ENCODE data around the gene RAB15.
A peak's percentile ranks its signal among the peaks of the same experiment; 100 is the strongest.

The RAB15 gene

GRCh38 chr14:64968167-64968566, 4.0 kb downstream of the RAB15 start:
- no peak overlapping the region for H4K91ac ChIP-seq (ENCODE audit: low read length)
- H3K4me1 ChIP-seq (ENCODE audit: control insufficient read depth, insufficient read depth, low read depth, low read length): peaks cover 45% of the 10 kb centered on the region
- H4K8ac ChIP-seq (ENCODE audit: low read length): no peak overlapping the region
- H3K23ac ChIP-seq (ENCODE audit: low read length in 2 of 2): no peak overlapping the region
- H3K4me2 ChIP-seq (ENCODE audit: low read length, poor library complexity, severe bottlenecking): no peak overlapping the region
- no peak overlapping the region for H3K9ac ChIP-seq (ENCODE audit: low read length)
- no peak overlapping the region for H2BK15ac ChIP-seq (ENCODE audit: low read depth, poor library complexity, severe bottlenecking)
- H3K4ac ChIP-seq (ENCODE audit: low read depth in 1 of 2, low read length in 2 of 2): no peak overlapping the region
- H3K18ac ChIP-seq (ENCODE audit: low read depth in 1 of 2, low read length in 2 of 2): no peak overlapping the region
- no peak overlapping the region for H2AFZ ChIP-seq (ENCODE audit: low read depth, low read length)
- H2AK5ac ChIP-seq (ENCODE audit: low read length, severe bottlenecking): peak overlapping the region; percentile 63
- WGBS: 82% methylated on average over 7 of the region's 7 CpGs
- H3K27me3 ChIP-seq (ENCODE audit: control insufficient read depth in 1 of 2, insufficient read depth in 1 of 2, low read length in 2 of 2): peaks cover 0 to 7% of the 10 kb centered on the region in 2 experiments
- H3K27ac ChIP-seq (ENCODE audit: low read length, poor library complexity, severe bottlenecking): peak overlapping the region; percentile 82
- no peak for DNase-seq
- no peak overlapping the region for H3K14ac ChIP-seq (ENCODE audit: low read length in 2 of 2)
- H3K4me3 ChIP-seq (ENCODE audit: insufficient read depth in 1 of 2, low read depth in 1 of 2, low read length in 2 of 2): no peak overlapping the region
- no peaks in the 10 kb centered on the region for H3K9me3 ChIP-seq (ENCODE audit: control insufficient read depth, low read length)
- H3K36me3 ChIP-seq (ENCODE audit: control insufficient read depth in 1 of 2, insufficient read depth in 2 of 2, low read depth in 1 of 2, low read length in 2 of 2): peaks cover 0 to 22% of the 10 kb centered on the region in 2 experiments
- no peak overlapping the region for H2BK120ac ChIP-seq (ENCODE audit: low read depth, low read length)
- H2BK5ac ChIP-seq (ENCODE audit: low read depth, low read length, poor library complexity, severe bottlenecking): no peak overlapping the region
- peaks cover 5% of the 10 kb centered on the region for H3K79me1 ChIP-seq (replicated peaks; ENCODE audit: low read length, poor library complexity, severe bottlenecking)
- no peak overlapping the region for H2BK12ac ChIP-seq (ENCODE audit: low read length in 2 of 2)

- Histone ChIP-seq H2BK12ac (ENCODE audit: low read length in 2 of 2) (no peak overlapping the region), H3K4ac (ENCODE audit: low read depth in 1 of 2, low read length in 2 of 2) (no peak overlapping the region), H3K79me1 (replicated peaks; ENCODE audit: low read length, poor library complexity, severe bottlenecking) (peaks cover 7% of the 10 kb centered on the region), H2AFZ (ENCODE audit: low read depth, low read length) (no peak overlapping the region), H3K9ac (ENCODE audit: low read length) (no peak overlapping the region), H3K4me3 (ENCODE audit: insufficient read depth in 1 of 2, low read depth in 1 of 2, low read length in 2 of 2) (no peak overlapping the region), H3K27me3 (ENCODE audit: control insufficient read depth in 1 of 2, insufficient read depth in 1 of 2, low read length in 2 of 2) (peaks cover 0 to 7% of the 10 kb centered on the region in 2 experiments), H4K91ac (ENCODE audit: low read length) (no peak overlapping the region), H2BK5ac (ENCODE audit: low read depth, low read length, poor library complexity, severe bottlenecking) (no peak overlapping the region), H3K9me3 (ENCODE audit: control insufficient read depth, low read length) (no peaks in the 10 kb centered on the region), H3K23ac (ENCODE audit: low read length in 2 of 2) (no peak overlapping the region), H3K18ac (ENCODE audit: low read depth in 1 of 2, low read length in 2 of 2) (no peak overlapping the region), H2BK15ac (ENCODE audit: low read depth, poor library complexity, severe bottlenecking) (no peak overlapping the region), H3K4me2 (ENCODE audit: low read length, poor library complexity, severe bottlenecking) (no peak overlapping the region), H4K8ac (ENCODE audit: low read length) (no peak overlapping the region), H3K27ac (ENCODE audit: low read length, poor library complexity, severe bottlenecking) (no peak overlapping the region), H3K14ac (ENCODE audit: low read length in 2 of 2) (no peak overlapping the region), H3K36me3 (ENCODE audit: control insufficient read depth in 1 of 2, insufficient read depth in 2 of 2, low read depth in 1 of 2, low read length in 2 of 2) (peaks cover 0 to 23% of the 10 kb centered on the region in 2 experiments), H2BK120ac (ENCODE audit: low read depth, low read length) (no peak overlapping the region), H3K4me1 (ENCODE audit: control insufficient read depth, insufficient read depth, low read depth, low read length) (peaks cover 43% of the 10 kb centered on the region), H2AK5ac (ENCODE audit: low read length, severe bottlenecking) (peak overlapping the region; percentile 41)
- DNase-seq: no peak
- WGBS: 80% methylated on average over 1 of the region's 2 CpGs
Observed at GRCh38 chr14:64966976-64967375, 5.2 kb downstream of the RAB15 start.

GRCh38 chr14:64965356-64966000, 6.7 kb downstream of the RAB15 start:
- no peak overlapping the region for H2AFZ ChIP-seq (ENCODE audit: low read depth, low read length)
- no peaks in the 10 kb centered on the region for H3K9me3 ChIP-seq (ENCODE audit: control insufficient read depth, low read length)
- DNase-seq: no peak
- H2BK120ac ChIP-seq (ENCODE audit: low read depth, low read length): no peak overlapping the region
- WGBS: 90% methylated on average over 9 of the region's 15 CpGs
- H3K4me3 ChIP-seq (ENCODE audit: insufficient read depth in 1 of 2, low read depth in 1 of 2, low read length in 2 of 2): no peak overlapping the region
- no peak overlapping the region for H3K14ac ChIP-seq (ENCODE audit: low read length in 2 of 2)
- H3K27me3 ChIP-seq (ENCODE audit: control insufficient read depth in 1 of 2, insufficient read depth in 1 of 2, low read length in 2 of 2): no peaks in the 10 kb centered on the region
- peaks cover 46% of the 10 kb centered on the region for H3K4me1 ChIP-seq (ENCODE audit: control insufficient read depth, insufficient read depth, low read depth, low read length)
- no peak overlapping the region for H4K91ac ChIP-seq (ENCODE audit: low read length)
- H3K36me3 ChIP-seq (ENCODE audit: control insufficient read depth in 1 of 2, insufficient read depth in 2 of 2, low read depth in 1 of 2, low read length in 2 of 2): peaks cover 0 to 31% of the 10 kb centered on the region in 2 experiments
- H3K23ac ChIP-seq (ENCODE audit: low read length in 2 of 2): no peak overlapping the region
- no peak overlapping the region for H2AK5ac ChIP-seq (ENCODE audit: low read length, severe bottlenecking)
- no peak overlapping the region for H3K9ac ChIP-seq (ENCODE audit: low read length)
- H4K8ac ChIP-seq (ENCODE audit: low read length): no peak overlapping the region
- no peak overlapping the region for H2BK5ac ChIP-seq (ENCODE audit: low read depth, low read length, poor library complexity, severe bottlenecking)
- no peak overlapping the region for H3K4ac ChIP-seq (ENCODE audit: low read depth in 1 of 2, low read length in 2 of 2)
- H3K27ac ChIP-seq (ENCODE audit: low read length, poor library complexity, severe bottlenecking): no peak overlapping the region
- H2BK15ac ChIP-seq (ENCODE audit: low read depth, poor library complexity, severe bottlenecking): no peak overlapping the region
- H3K18ac ChIP-seq (ENCODE audit: low read depth in 1 of 2, low read length in 2 of 2): no peak overlapping the region
- no peak overlapping the region for H3K4me2 ChIP-seq (ENCODE audit: low read length, poor library complexity, severe bottlenecking)
- peaks cover 16% of the 10 kb centered on the region for H3K79me1 ChIP-seq (replicated peaks; ENCODE audit: low read length, poor library complexity, severe bottlenecking)
- H2BK12ac ChIP-seq (ENCODE audit: low read length in 2 of 2): no peak overlapping the region

- no peaks in the 10 kb centered on the region for H3K9me3 ChIP-seq (ENCODE audit: control insufficient read depth, low read length)
- no peak overlapping the region for H3K14ac ChIP-seq (ENCODE audit: low read length in 2 of 2)
- H2BK120ac ChIP-seq (ENCODE audit: low read depth, low read length): no peak overlapping the region
- peaks cover 32% of the 10 kb centered on the region for H3K79me1 ChIP-seq (replicated peaks; ENCODE audit: low read length, poor library complexity, severe bottlenecking)
- H2AFZ ChIP-seq (ENCODE audit: low read depth, low read length): no peak overlapping the region
- no peak overlapping the region for H3K4ac ChIP-seq (ENCODE audit: low read depth in 1 of 2, low read length in 2 of 2)
- peaks cover 48% of the 10 kb centered on the region for H3K4me1 ChIP-seq (ENCODE audit: control insufficient read depth, insufficient read depth, low read depth, low read length)
- peaks cover 0 to 45% of the 10 kb centered on the region in 2 experiments for H3K36me3 ChIP-seq (ENCODE audit: control insufficient read depth in 1 of 2, insufficient read depth in 2 of 2, low read depth in 1 of 2, low read length in 2 of 2)
- no peak overlapping the region for H3K23ac ChIP-seq (ENCODE audit: low read length in 2 of 2)
- H2BK5ac ChIP-seq (ENCODE audit: low read depth, low read length, poor library complexity, severe bottlenecking): no peak overlapping the region
- no peak overlapping the region for H3K4me3 ChIP-seq (ENCODE audit: insufficient read depth in 1 of 2, low read depth in 1 of 2, low read length in 2 of 2)
- no peak overlapping the region for H3K9ac ChIP-seq (ENCODE audit: low read length)
- H3K18ac ChIP-seq (ENCODE audit: low read depth in 1 of 2, low read length in 2 of 2): no peak overlapping the region
- H3K4me2 ChIP-seq (ENCODE audit: low read length, poor library complexity, severe bottlenecking): no peak overlapping the region
- H2BK12ac ChIP-seq (ENCODE audit: low read length in 2 of 2): no peak overlapping the region
- no peak overlapping the region for H2BK15ac ChIP-seq (ENCODE audit: low read depth, poor library complexity, severe bottlenecking)
- 92% methylated on average over 1 of the region's 1 CpG for WGBS
- no peak for DNase-seq
- no peak overlapping the region for H4K8ac ChIP-seq (ENCODE audit: low read length)
- no peaks in the 10 kb centered on the region for H3K27me3 ChIP-seq (ENCODE audit: control insufficient read depth in 1 of 2, insufficient read depth in 1 of 2, low read length in 2 of 2)
- H3K27ac ChIP-seq (ENCODE audit: low read length, poor library complexity, severe bottlenecking): no peak overlapping the region
- H4K91ac ChIP-seq (ENCODE audit: low read length): no peak overlapping the region
- H2AK5ac ChIP-seq (ENCODE audit: low read length, severe bottlenecking): no peak overlapping the region
Observed at GRCh38 chr14:64963611-64964010, 8.5 kb downstream of the RAB15 start.
